Renal cortical epithelial cell (primary cell): ENCODE measurements around the gene AKTIP. TPM values are rescaled to one million over a fixed set of nuclear protein-coding genes. Genes with fewer than 3 reads are reported as not detected.
A peak's percentile ranks its signal among the peaks of the same experiment; 100 is the strongest.
"Not testable (repeated sequence)": the region's sequence is repeated elsewhere in the genome, so short reads cannot be mapped to it uniquely, and the experiment has no call there.

ENCODE experiments used
- DNase-seq: peaks from one replicate; pipeline ENCODE4 v3.0.0-alpha.2; 2011; ENCODE audit warnings: low read depth
- total RNA-seq: library from RNA; depleted of rRNA; stranded (reverse); fragments of >200 nt; gene quantifications from 2 replicates; pipeline ENCODE4 v1.2.3, GENCODE V29; 2014

The AKTIP gene
- total RNA-seq, result 26.6 and 38.4 TPM in 2 replicates

- peak; percentile 15 for DNase-seq
These were observed at the start of gene AKTIP for GRCh38 chr16:53502331-53503269. AKTIP (minus strand) TSS chr16:53503209; CDS start chr16:53500259, 2,950 bp downstream.

- peak; percentile 65 for DNase-seq
These were observed 47.1 kb upstream of the AKTIP start for GRCh38 chr16:53549970-53550690.

- no peak for DNase-seq
These were observed 44.0 kb upstream of the AKTIP start for GRCh38 chr16:53546988-53547391.

GRCh38 chr16:53545433-53545832, 42.4 kb upstream of the AKTIP start:
- DNase-seq, result no peak

GRCh38 chr16:53542283-53542682, 39.3 kb upstream of the AKTIP start:
- DNase-seq, result no peak

- DNase-seq, result no peak
These were observed 38.3 kb upstream of the AKTIP start for GRCh38 chr16:53541326-53541725.

- not testable (repeated sequence) for DNase-seq
These were observed 37.0 kb upstream of the AKTIP start for GRCh38 chr16:53539759-53540718.

GRCh38 chr16:53539346-53539745, 36.3 kb upstream of the AKTIP start:
- DNase-seq, result not testable (repeated sequence)

- DNase-seq, result no peak
These were observed 34.6 kb upstream of the AKTIP start for GRCh38 chr16:53537626-53538025.

GRCh38 chr16:53534206-53534605, 31.2 kb upstream of the AKTIP start:
- DNase-seq, result no peak

GRCh38 chr16:53530741-53531140, 27.7 kb upstream of the AKTIP start:
- DNase-seq, result no peak

- no peak for DNase-seq
These were observed 27.0 kb upstream of the AKTIP start for GRCh38 chr16:53530046-53530445.

- DNase-seq, result no peak
These were observed 26.5 kb upstream of the AKTIP start for GRCh38 chr16:53529513-53529912.

- no peak for DNase-seq
These were observed 25.8 kb upstream of the AKTIP start for GRCh38 chr16:53528797-53529196.

GRCh38 chr16:53523971-53524548, 21.1 kb upstream of the AKTIP start:
- no peak for DNase-seq

GRCh38 chr16:53523126-53523804, 20.3 kb upstream of the AKTIP start:
- peak; percentile 6 for DNase-seq

GRCh38 chr16:53519417-53520091, 16.5 kb upstream of the AKTIP start:
- DNase-seq, result no peak

GRCh38 chr16:53518550-53519416, 15.8 kb upstream of the AKTIP start:
- no peak for DNase-seq

GRCh38 chr16:53517851-53518250, 14.8 kb upstream of the AKTIP start:
- DNase-seq, result no peak
